Dendritic cell treated with granulocyte-macrophage colony-stimulating factor and Interleukin-4, amounts not matched to agents 40 ng/mL and 50 ng/mL, for 4 days (primary cell): Measurements from ENCODE around the gene ANKRD10.

ENCODE experiments used
- H3K27ac Mint-ChIP-seq: one replicate; pipeline ENCODE4 v1.8.0; 2022; ENCODE audit warnings: mild to moderate bottlenecking, mixed read lengths
- H3K27me3 Mint-ChIP-seq: one replicate; pipeline ENCODE4 v1.8.0; 2022; ENCODE audit warnings: mild to moderate bottlenecking, mixed read lengths
- H3K36me3 Mint-ChIP-seq: one replicate; pipeline ENCODE4 v1.8.0; 2022; ENCODE audit warnings: low read depth, mixed read lengths
- H3K4me1 Mint-ChIP-seq: one replicate; pipeline ENCODE4 v1.8.0; 2022; ENCODE audit warnings: low read depth, mixed read lengths
- H3K4me3 Mint-ChIP-seq: one replicate; pipeline ENCODE4 v1.8.0; 2022; ENCODE audit warnings: mild to moderate bottlenecking, moderate library complexity, mixed read lengths
- H3K9me3 Mint-ChIP-seq: one replicate; pipeline ENCODE4 v1.8.0; 2022; ENCODE audit warnings: mixed read lengths
- intact Hi-C: fragments of 100-400 bp; cut with micrococcal nuclease; formaldehyde crosslinking; loops from one replicate; pipeline ENCODE4 v1.15.0; 2022

ANKRD10 gene

DNA sequence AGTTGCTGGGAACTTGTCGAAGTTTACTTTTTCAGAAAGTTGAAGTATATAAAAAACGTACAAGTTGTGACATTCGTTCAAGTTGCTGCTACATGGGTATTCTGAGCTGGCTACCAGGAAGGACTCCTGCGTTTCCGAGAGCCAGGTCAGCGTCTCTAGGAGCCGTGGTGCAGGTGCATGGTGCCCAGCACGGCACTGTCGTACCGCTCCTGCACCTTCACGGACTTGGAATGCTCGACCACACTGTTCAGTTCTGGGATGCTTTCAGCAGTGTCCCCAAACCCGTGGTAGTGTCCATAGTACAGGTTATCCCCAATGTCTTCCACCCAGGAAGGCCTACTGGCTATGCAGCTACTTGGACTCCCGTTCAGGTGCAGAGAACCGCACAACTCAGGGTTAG, 35.4 kb downstream of the ANKRD10 start:
- no peak overlapping the region for H3K27ac Mint-ChIP-seq
- peaks cover 13% of the 10 kb centered on the region for H3K27me3 Mint-ChIP-seq
- intact Hi-C loops, result no loop called here
- H3K4me1 Mint-ChIP-seq, result peaks cover 5% of the 10 kb centered on the region
- H3K36me3 Mint-ChIP-seq, result peaks cover 21% of the 10 kb centered on the region
- no peak overlapping the region for H3K4me3 Mint-ChIP-seq
- no peaks in the 10 kb centered on the region for H3K9me3 Mint-ChIP-seq

DNA sequence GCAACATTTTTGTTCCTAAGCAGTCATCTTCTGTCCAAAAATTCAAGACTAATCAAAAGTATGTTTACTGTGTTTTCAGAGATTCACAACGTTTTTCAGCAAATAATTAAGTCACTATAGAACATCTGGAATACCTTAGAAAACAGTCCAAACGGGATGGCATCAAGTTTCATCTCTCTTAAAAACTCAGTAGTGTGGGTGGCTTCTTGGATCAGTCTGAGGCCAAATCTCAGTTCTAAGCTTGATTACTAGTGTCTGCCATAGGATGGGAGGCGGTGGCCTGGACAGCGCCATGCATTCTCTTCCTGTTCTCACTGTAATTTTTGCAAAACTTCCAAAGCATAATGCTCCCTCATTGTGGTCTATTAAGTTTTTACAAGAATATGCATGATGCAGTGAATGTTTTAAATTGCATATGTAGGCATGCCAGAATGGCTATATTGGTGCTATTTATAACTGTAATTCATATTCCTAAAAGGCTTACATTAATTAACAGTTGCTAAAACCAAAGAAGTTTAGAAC, 37.1 kb downstream of the ANKRD10 start:
- Mint-ChIP-seq H3K4me1 (peaks cover 5% of the 10 kb centered on the region), H3K27ac (no peak overlapping the region), H3K4me3 (no peak overlapping the region), H3K36me3 (peaks cover 21% of the 10 kb centered on the region), H3K27me3 (peaks cover 17% of the 10 kb centered on the region), H3K9me3 (no peaks in the 10 kb centered on the region)
- intact Hi-C loops, result no loop called here

DNA sequence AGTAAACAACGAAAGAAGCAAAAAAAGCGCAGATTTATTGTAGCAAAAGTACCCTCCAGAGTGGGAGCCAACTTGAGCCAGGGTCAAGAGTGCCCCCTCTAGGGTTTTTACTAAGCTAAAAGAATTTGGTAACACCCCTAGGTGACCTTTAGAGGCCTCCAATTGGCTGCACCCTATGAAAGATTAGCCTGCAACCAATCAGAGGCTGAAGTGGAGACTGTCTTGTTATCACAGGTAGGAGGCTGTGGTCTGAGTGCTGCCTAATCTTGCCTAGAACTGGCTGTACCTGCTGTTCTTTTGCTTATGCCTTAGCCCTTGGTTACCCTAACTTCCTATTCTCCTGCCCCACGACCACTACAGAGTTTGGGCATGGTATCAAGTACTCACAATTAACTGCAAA, 38.3 kb downstream of the ANKRD10 start:
- H3K27ac Mint-ChIP-seq, result no peak overlapping the region
- intact Hi-C loops, result no loop called here
- H3K4me1 Mint-ChIP-seq, result peaks cover 5% of the 10 kb centered on the region
- no peaks in the 10 kb centered on the region for H3K9me3 Mint-ChIP-seq
- H3K36me3 Mint-ChIP-seq, result peaks cover 16% of the 10 kb centered on the region
- no peak overlapping the region for H3K4me3 Mint-ChIP-seq
- H3K27me3 Mint-ChIP-seq, result peaks cover 19% of the 10 kb centered on the region

DNA sequence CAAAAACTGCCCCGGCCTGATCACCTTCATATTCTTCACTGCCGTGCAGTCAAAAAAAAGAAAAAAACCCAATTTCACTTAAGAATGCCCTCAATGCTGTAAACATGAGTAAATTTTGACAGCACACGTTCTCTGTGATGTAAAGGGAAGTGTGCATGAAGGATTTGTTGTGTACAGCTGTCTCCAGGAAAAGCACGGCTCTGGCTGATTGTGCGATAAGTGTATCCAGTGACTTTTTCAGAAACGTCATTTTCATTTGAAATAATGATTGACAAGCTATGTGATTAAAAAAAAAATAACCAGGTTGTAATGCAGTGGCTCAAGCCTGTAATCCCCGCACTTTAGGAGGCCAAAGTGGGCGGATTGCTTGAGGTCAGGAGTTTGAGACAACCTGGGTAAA, 39.6 kb downstream of the ANKRD10 start:
- Mint-ChIP-seq H3K9me3 (no peaks in the 10 kb centered on the region), H3K4me3 (peak overlapping the region; percentile 58), H3K36me3 (peaks cover 6% of the 10 kb centered on the region), H3K27ac (peak overlapping the region; percentile 55), H3K27me3 (peaks cover 25% of the 10 kb centered on the region), H3K4me1 (peaks cover 16% of the 10 kb centered on the region)
- intact Hi-C loops, result no loop called here

DNA sequence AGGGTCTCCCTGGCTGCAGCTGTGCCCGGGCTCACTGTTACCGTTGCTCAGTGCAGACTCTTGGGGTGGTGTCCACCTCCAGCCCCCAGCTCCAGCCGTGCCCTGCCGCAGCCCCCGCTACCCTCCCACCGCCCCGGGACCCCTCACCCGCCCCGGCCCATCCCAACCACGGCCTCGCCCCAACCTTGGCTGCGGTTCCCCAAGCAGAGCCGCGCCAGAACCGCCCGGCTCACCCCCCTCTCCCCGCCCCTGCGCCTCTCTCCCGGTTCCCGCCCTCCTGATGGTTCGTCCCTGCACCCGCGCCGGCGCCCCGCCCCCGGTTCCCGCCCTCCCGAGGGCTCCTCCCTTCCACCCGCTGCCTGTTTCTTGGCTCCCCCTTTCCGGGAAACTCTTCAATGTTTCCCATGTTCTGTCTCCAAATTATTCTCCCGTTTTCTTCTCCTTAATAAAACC, 40.3 kb downstream of the ANKRD10 start:
- peaks cover 29% of the 10 kb centered on the region for H3K27me3 Mint-ChIP-seq
- H3K27ac Mint-ChIP-seq, result peak overlapping the region; percentile 55
- intact Hi-C loops, result no loop called here
- H3K4me1 Mint-ChIP-seq, result peaks cover 22% of the 10 kb centered on the region
- H3K4me3 Mint-ChIP-seq, result peak overlapping the region; percentile 58
- no peaks in the 10 kb centered on the region for H3K9me3 Mint-ChIP-seq
- peaks cover under 1% of the 10 kb centered on the region for H3K36me3 Mint-ChIP-seq

DNA sequence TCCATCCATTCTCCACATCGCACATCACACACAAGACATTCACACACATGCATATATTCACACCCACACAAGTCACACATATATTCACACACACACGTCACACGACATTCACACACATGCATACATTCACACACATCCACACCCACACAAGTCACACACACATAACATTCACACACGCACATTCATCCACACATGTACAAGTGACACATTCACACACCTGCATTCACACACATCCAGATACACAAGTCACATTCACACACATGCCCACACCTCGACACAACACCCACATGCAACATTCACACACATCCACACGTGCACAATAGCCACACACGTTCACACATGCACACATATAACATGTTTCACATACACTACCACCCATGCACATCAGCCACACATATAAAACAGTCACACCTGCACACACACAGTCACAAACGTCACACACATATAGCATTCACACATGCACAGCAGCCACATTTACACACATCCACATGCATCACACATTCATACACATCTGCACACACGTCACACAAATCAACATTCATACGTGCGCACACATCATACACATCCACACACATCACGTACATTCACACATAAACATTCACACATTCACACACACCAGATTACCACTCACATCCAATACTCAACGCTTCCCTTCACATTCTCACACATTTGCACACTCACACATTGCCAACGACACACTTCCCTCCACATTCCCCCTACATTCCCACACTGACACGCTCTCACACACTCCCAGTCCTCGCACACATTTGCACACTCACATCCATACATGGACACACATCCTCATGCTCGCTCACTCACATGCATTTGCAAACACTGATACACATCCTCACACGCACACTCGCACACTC, 41.0 kb downstream of the ANKRD10 start:
- H3K9me3 Mint-ChIP-seq, result no peaks in the 10 kb centered on the region
- H3K27me3 Mint-ChIP-seq, result peaks cover 34% of the 10 kb centered on the region
- no peak overlapping the region for H3K27ac Mint-ChIP-seq
- H3K4me1 Mint-ChIP-seq, result peaks cover 25% of the 10 kb centered on the region
- intact Hi-C loops, result no loop called here
- H3K36me3 Mint-ChIP-seq, result no peaks in the 10 kb centered on the region
- no peak overlapping the region for H3K4me3 Mint-ChIP-seq

DNA sequence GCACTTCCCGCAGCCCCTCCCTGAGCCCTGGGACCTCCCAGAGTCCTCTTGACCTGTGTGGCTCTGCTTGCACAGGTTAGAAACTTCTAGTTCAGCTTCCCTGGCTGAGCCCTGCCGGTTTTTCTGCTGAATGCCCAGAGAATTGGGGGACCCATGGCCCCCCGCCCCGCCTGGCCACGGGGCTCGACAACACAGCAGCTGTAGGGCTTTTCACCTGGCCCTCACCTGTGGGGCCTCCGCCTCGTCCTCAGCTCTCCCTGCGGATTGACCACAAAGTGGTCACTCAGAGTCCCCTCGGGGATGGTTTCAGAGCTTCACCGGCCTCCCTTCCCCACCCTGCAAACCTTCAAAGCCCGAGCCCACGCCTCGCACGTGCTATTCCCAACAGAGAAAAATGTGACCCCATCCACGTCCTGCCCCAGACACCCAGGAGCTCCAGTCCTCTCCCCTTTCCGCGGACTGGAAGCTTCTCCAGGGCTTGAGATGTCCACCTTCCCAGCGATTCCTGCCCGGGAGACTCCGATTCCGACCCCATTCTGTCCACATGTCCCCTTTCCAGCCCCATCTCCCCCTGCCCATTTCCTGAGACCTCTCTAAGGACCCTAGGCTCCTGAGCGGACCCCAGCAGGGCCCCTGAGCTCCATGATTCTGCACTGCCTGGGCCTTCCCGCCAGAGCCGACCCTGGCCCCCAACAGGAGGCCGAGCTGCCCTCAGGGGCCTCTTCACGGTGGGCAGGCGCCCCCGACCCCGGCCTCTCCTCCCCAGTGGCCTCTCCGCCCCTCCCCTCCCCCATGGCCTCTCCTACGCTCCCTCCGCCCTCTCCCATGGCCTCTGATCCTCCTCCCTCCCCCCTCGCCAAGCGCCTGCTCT, 41.9 kb downstream of the ANKRD10 start:
- H3K27ac Mint-ChIP-seq, result no peak overlapping the region
- no peak overlapping the region for H3K4me3 Mint-ChIP-seq
- peaks cover 34% of the 10 kb centered on the region for H3K27me3 Mint-ChIP-seq
- H3K4me1 Mint-ChIP-seq, result peaks cover 25% of the 10 kb centered on the region
- H3K9me3 Mint-ChIP-seq, result no peaks in the 10 kb centered on the region
- intact Hi-C loops, result no loop called here
- H3K36me3 Mint-ChIP-seq, result no peaks in the 10 kb centered on the region

DNA sequence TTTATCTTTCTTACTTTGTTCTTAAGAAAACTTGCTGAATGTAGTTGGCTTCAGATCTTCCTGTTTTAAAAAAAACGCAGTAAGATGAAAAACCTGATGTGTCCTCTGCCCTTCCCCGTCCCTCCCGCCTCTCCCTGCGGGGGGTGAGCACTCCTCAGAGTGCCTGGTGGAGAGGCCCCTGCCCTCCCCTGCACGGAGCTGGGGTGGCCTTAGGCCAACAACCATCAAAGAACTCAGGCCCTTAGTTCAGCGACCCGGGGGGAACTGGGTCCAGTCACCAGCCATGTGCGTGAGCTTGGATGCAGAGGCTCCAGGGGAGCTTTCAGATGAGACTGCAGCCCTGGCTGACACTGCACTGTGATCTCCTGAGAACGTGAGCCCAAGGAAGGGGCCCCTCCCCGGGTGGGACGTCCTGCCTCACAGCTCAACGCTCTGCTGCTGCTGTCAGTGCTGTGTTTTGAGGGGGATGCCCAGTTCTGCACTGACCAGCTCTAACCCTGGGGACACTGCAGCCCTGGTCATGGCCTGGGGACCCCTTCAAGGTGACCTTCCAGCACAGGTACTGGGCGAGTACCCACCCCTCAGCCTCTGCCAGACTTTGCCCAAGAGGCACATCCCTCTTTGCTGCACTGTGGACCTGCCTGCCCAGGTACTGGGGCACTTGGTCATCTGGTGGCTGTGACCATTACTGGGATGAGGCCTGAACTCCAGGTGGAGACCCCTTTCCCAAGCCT, 42.7 kb downstream of the ANKRD10 start:
- H3K4me1 Mint-ChIP-seq, result peaks cover 25% of the 10 kb centered on the region
- no peak overlapping the region for H3K4me3 Mint-ChIP-seq

DNA sequence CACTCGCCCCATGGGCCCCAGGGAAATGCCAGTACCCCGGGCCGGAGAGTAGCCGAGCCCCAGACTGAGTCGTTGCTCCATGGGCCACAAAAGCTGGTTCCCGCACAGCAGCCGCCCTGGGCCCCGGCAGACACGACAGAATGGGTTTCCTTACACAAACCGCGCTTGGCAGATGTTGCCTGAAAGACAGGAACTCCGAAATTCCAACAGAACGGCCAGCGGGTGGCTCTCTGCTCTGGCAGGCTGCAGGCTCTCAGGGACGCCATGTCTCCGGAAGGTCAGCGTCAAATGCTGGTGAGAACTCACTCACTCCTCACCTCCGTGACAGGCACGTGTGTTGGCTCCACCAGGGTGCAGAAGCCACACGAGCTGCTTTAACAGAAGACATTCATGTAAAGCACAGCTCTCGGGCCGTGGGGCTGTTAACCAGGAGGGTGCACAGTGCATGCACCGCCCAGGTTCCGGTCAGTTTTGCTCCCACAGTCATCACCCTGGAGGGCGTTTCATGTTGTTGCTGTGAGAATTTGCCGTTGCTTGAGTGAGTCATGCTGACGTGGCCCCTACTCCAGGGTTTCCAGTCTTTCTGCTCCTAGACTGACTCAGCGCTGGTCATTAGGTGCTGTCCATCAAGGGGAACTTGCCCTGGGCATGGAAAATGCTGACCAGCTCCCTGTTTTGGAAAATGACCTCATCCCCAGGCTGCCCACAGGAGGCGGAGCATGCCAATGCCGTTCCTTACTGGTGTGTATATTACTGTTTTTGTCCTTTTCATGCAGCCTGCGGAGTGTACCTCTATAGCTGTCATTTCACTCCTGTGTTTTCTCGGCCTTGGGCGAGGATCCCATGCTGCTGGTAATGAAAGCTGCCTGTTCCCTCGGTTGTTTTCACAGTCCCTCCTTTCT, 44.8 kb downstream of the ANKRD10 start:
- Mint-ChIP-seq H3K27me3 (peaks cover 35% of the 10 kb centered on the region), H3K27ac (peak overlapping the region; percentile 80), H3K9me3 (no peaks in the 10 kb centered on the region), H3K36me3 (no peaks in the 10 kb centered on the region), H3K4me1 (peaks cover 24% of the 10 kb centered on the region), H3K4me3 (peak overlapping the region; percentile 59)
- intact Hi-C loops, result loop anchor here (2.0 kb wide), 1 partner anchor 47 kb away; no protein-coding TSS in a partner anchor

More for the DNA sequence above, 42.7 kb downstream of the ANKRD10 start:
- intact Hi-C loops, result no loop called here
- no peak overlapping the region for H3K27ac Mint-ChIP-seq
- H3K36me3 Mint-ChIP-seq, result no peaks in the 10 kb centered on the region
- peaks cover 36% of the 10 kb centered on the region for H3K27me3 Mint-ChIP-seq
- H3K9me3 Mint-ChIP-seq, result no peaks in the 10 kb centered on the region

DNA sequence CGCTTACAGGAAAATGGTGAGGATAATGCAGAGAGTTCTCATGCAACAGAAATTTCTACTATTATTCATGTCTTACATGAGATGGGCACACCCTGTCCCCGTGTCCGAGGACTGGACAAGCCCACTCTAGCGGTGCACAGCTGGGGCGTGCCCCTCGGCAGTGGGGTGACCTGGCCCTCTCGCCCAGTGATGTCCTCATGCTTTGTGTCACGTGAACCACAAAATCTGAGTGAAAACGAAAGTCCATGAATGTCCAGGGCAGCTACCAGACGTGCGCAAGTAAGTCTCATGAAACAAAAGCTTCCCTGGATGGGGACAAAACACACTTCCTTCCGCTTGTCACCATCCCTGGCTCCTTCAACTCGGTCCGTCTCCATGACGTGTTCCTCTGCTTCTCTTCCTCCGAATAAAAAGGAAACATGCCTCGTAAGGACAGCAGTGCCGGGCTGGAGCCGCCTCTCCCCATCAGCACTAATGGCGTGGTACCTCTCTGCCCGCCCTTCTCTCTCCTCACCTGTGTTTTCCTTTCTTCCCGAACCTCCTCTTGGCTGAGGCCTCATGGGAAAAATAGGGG, 45.6 kb downstream of the ANKRD10 start:
- Mint-ChIP-seq H3K36me3 (no peaks in the 10 kb centered on the region), H3K4me3 (peak overlapping the region; percentile 59), H3K27ac (peak overlapping the region; percentile 80), H3K4me1 (peaks cover 20% of the 10 kb centered on the region), H3K9me3 (no peaks in the 10 kb centered on the region), H3K27me3 (peaks cover 32% of the 10 kb centered on the region)
- intact Hi-C loops, result no loop called here

DNA sequence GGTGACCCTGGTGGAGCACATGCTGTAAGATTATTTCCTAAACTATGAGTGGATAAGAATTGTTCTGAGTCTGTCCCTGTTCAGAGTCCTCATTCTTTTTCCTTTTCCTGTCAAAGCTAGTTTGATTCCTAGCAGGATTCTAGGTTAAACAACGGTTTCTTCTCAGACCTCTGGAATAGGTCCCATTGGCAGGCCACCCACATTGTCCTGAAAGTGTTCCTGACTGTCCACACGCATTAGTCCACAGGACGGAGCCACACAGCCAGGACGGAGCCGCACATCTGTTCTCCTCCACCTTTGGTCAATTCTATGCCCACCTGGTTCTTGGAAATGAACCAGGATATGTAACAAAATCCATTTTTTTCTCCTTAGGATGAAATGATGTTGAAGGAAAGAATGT, 46.1 kb downstream of the ANKRD10 start:
- peaks cover 32% of the 10 kb centered on the region for H3K27me3 Mint-ChIP-seq
- no peak overlapping the region for H3K27ac Mint-ChIP-seq
- peaks cover 20% of the 10 kb centered on the region for H3K4me1 Mint-ChIP-seq
- H3K4me3 Mint-ChIP-seq, result no peak overlapping the region
- no peaks in the 10 kb centered on the region for H3K36me3 Mint-ChIP-seq
- intact Hi-C loops, result no loop called here
- no peaks in the 10 kb centered on the region for H3K9me3 Mint-ChIP-seq

DNA sequence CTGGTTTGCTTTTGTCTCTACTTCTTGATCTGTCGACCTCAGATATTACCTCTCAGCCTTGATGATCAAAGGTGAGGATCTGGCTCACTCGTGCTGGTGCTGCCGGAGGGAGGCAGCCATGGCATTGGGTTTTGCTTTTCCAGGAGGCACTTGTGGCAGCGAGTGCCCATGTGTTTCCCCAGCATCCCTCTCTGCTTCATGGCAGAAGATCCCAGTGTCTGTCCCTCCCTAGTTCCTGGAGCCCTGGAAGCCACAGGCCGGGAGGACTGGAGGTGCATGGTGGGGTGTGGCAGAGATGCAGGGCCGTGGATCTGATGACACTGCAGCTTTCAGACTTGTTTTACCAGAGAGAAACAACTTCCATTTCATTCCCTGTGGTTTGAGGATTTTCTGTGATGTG, 47.5 kb downstream of the ANKRD10 start:
- Mint-ChIP-seq H3K27me3 (peaks cover 26% of the 10 kb centered on the region), H3K9me3 (no peaks in the 10 kb centered on the region), H3K4me1 (peaks cover 20% of the 10 kb centered on the region), H3K36me3 (no peaks in the 10 kb centered on the region), H3K4me3 (no peak overlapping the region), H3K27ac (no peak overlapping the region)
- intact Hi-C loops, result no loop called here
